Urinary bladder (tissue), 4 donors: ENCODE measurements around the gene RNF13. TPM values are rescaled to one million over a fixed set of nuclear protein-coding genes. Genes with fewer than 3 reads are reported as not detected.
"Not testable (repeated sequence)": the region's sequence is repeated elsewhere in the genome, so short reads cannot be mapped to it uniquely, and the experiment has no call there.

Experiments
- DNase-seq: peaks from one replicate; pipeline ENCODE4 v3.0.0-alpha.2; 2015; ENCODE audit errors: extremely low spot score
- H3K27ac ChIP-seq: one replicate; pipeline ENCODE4 v1.5.1; 2013; ENCODE audit warnings: low read depth, mild to moderate bottlenecking, moderate library complexity
- H3K36me3 ChIP-seq: one replicate; pipeline ENCODE4 v1.6.1; 2013; ENCODE audit warnings: mild to moderate bottlenecking, moderate library complexity; ENCODE audit not compliant: insufficient read depth
- H3K4me1 ChIP-seq: one replicate; pipeline ENCODE4 v1.6.1; 2013; ENCODE audit warnings: mild to moderate bottlenecking, moderate library complexity; ENCODE audit not compliant: insufficient read depth
- H3K4me3 ChIP-seq: one replicate; pipeline ENCODE4 v1.5.1; 2013; ENCODE audit warnings: low read depth, low read length
- WGBS: extraction: QIAGEN DNeasy Blood & Tissue Kit; methylation state at CpG from one replicate; pipeline ENCODE4 v1.1.7; 2013; 5-methylcytosine and 5-hydroxymethylcytosine counted together
- polyA plus RNA-seq: library from polyadenylated mRNA; stranded (reverse); fragments of 200-250 nt; gene quantifications from one replicate; pipeline ENCODE4 v1.2.3, GENCODE V29; 2013
- total RNA-seq: library from RNA; depleted of rRNA; stranded (reverse); fragments of >200 nt; gene quantifications from one replicate; pipeline ENCODE4 v1.2.3, GENCODE V29; 2014
- donor health status: healthy with polysubstance abuse.
- donor health status: healthy.

The RNF13 gene
- total and polyA plus RNA-seq, 2 donors = 74.8 to 162 TPM

DNA sequence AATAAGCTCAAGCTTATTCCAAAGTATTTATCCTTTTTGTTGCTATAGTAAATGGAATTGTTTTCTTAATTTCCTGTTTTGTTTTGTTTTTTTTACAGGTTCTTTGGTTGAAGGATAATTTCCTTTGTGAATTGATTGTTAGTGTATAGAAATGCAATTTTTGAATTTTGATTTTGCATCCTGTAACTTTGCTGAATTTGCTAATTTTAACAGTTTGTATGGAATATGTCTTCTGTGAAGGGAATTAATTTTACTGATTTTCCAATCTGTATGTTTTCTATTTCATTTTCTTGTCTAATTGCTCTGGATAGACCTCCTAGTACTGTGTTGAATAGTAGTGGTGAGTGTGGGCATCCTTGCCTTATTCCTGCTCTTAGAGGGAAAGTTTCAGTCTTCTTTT is 129.4 kb downstream of the RNF13 start:
- H3K36me3 ChIP-seq = peaks cover 2% of the 10 kb centered on the region
- no peak for DNase-seq

DNA sequence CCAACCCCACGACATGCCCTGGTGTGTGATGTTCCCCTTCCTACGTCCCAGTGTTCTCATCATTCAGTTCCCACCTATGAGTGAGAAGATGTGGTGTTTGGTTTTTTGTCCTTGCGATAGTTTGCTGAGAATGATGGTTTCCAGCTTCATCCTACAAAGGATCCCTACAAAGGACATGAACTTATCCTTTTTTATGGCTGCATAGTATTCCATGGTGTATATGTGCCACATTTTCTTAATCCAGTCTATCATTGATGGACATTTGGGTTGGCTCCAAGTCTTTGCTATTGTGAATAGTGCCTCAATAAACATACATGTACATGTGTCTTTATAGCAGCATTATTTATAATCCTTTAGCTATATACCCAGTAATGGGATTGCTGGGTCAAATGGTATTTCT is 131.0 kb downstream of the RNF13 start:
- H3K4me1 ChIP-seq, H3K36me3 ChIP-seq, H3K4me3 ChIP-seq, DNase-seq, H3K27ac ChIP-seq: not testable (repeated sequence)
- 98% methylated on average over 3 of the region's 3 CpGs for WGBS

More for the DNA sequence above, 129.4 kb downstream of the RNF13 start:
- Histone ChIP-seq H3K4me3 (no peak overlapping the region), H3K4me1 (no peaks in the 10 kb centered on the region), H3K27ac (no peak overlapping the region)

DNA sequence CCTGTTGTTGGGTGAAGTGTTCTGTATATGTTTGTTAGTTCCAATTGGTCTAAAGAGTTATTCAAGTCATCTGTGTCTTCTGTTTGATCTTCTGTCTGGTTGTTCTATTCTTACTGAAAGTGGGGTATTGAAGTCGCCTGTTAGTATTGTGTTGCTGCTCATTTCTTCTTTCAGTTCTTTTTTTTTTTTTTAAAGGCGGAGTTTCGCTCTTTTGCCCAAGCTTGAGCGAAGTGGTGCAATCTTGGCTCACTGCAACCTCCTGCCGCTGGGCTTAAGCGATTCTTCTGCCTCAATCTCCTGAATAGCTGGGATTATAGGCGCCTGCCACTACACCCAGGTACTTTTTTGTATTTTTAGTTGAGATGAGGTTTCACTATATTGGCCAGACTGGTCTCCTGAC is 134.2 kb downstream of the RNF13 start:
- Histone ChIP-seq H3K36me3 (no peaks in the 10 kb centered on the region), H3K27ac (no peak overlapping the region), H3K4me3 (no peak overlapping the region), H3K4me1 (no peaks in the 10 kb centered on the region)
- 98% methylated on average over 7 of the region's 7 CpGs for WGBS
- no peak for DNase-seq

DNA sequence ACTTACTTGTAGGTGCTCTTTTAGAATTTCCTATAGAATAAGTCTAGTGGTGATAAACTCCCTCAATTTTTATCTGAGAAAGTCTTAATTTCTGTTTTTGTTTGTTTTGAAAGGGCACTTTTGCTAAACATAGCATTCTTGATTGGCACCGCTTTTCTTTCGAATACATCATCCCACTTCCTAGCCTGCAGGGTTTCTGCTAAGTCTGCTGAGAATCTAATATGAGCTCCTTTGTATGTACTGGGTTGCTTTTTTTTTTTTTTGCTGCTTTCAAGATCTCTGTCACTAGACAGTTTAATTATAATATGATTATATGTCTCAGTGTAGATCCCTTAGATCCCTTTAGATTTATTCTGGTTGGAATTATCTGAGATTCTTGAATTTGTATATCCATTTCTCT is 136.2 kb downstream of the RNF13 start:
- Histone ChIP-seq H3K4me1 (no peaks in the 10 kb centered on the region), H3K27ac (no peak overlapping the region), H3K4me3 (no peak overlapping the region), H3K36me3 (no peaks in the 10 kb centered on the region)
- no peak for DNase-seq
- WGBS = 99% methylated on average over 2 of the region's 2 CpGs

DNA sequence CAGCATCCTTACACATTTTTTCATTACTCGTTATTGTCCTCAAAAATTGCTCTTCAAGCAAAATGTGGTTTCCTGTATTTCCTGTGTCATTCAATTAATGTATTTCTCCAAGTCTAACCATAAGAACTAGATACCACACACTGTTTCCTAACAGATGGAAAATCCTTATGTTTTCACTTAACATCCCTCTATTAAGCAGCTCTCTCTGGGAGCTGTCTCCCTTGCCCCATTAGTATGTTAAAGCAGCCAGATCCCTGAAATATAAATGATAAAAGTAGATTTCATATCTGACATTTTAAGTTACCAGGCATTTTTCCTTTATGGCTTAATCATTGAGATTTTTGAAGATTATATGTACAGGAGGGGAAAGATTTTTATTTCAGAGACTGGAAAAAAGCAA is 141.8 kb downstream of the RNF13 start:
- no peak for DNase-seq
- Histone ChIP-seq H3K4me3 (no peak overlapping the region), H3K36me3 (no peaks in the 10 kb centered on the region), H3K27ac (no peak overlapping the region), H3K4me1 (no peaks in the 10 kb centered on the region)
- 54% methylated on average over 1 of the region's 1 CpG for WGBS

DNA sequence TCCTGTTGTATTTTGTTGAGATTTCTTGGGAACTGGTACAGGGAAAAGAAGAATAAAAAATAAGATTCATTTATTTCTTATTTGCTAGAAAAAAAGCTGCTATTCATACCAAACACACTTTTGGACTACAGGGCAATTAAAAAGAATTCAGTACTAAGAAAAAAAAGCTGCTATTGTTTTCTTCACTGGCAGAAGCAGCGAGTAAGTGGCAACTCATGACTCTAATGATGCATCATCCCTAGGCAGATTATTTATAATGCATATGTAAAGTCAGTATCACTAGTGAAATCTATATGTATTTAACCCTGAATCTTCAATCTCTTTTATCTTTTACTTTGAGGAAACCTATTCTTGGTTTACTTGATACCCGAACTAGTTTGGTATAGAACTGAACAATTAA is 142.4 kb downstream of the RNF13 start:
- Histone ChIP-seq H3K27ac (no peak overlapping the region), H3K4me1 (no peaks in the 10 kb centered on the region), H3K4me3 (no peak overlapping the region), H3K36me3 (no peaks in the 10 kb centered on the region)
- no peak for DNase-seq
- WGBS = 83% methylated on average over 2 of the region's 2 CpGs

DNA sequence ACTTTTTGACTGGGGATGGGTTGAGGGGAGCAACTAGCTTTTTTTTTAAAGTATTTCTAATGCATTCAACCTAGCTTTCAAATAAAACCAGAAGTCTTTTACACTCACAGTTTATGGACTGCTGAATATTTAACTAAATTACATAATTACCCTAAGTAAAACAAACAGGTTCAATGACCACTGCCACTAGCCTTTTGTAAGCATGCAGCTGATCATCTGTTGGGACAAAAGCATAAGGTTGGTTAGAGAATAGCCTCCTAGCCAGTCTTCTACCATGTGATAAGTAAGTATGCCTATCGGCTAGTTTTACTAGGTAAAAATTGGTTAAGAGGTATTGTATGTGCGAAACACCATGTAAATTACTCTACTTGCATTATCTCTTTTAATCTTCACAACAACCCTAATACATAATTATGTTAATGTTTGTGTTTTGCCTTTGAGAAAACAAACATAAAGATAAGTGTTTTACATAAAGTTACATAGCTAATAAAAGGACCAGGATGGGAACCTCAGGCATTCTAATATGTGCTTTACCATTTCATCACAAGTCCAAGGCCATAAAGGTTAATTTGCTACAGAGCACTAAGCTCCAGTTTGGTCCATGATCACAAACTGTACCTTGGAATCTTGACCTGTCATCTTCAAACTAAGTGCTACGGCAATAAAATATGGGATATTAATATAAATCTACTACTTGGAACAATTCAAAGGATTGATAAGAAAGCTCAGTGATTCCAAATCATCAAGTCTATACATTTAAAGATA is 144.5 kb downstream of the RNF13 start:
- no peak overlapping the region for H3K4me3 ChIP-seq
- no peak for DNase-seq
- no peaks in the 10 kb centered on the region for H3K36me3 ChIP-seq
- WGBS = 96% methylated on average over 3 of the region's 3 CpGs
- H3K4me1 ChIP-seq = no peaks in the 10 kb centered on the region
- no peak overlapping the region for H3K27ac ChIP-seq

DNA sequence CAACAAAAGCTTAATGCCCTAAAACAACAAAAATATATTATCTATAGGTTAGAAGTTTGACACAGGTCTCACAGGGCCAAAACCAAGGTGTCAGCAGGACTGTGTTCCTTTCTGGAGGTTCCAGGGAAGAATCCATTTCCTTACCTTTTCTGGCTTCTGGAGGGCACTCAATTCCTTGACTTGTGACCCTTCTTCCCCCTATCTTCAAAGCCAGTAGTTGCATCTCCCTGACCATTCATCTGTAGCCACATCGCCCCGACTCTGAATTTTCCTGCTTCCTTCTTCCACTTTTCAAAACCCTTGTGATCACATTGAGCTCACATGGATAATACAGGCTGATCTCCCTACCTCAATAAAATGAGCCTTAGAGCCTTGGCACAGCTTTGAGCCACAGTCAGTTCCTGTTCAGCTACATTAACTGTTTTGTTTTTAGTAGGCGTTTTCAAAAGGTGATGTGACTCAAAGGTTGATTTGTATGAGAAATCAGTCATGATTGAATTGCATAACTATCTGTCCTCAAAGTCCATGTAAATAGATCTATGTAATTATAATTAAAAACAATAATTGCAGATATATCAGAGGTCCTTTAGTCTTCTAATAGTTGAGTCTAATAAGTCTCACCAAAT is 145.3 kb downstream of the RNF13 start:
- Histone ChIP-seq H3K36me3 (no peaks in the 10 kb centered on the region), H3K27ac (no peak overlapping the region), H3K4me3 (no peak overlapping the region), H3K4me1 (no peaks in the 10 kb centered on the region)
- no peak for DNase-seq
- 87% methylated on average over 3 of the region's 3 CpGs for WGBS

DNA sequence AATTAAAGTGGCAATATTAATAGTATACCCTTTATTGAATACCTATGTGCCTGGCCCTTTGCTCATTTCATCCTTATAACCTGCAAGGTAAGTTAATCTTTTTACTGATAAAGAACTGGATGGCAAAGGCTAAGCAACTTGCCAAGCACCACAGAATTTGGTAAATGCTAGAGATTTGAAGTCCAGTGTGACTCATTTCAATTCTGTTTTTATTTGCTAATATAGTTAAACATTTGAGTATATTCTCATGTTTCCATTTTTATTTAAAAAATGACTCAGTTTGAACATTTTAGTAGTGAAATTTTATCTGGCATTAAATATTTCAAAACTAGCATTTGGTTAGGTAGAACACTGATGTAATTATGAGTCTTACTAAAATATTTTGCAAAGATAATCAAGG is 146.4 kb downstream of the RNF13 start:
- Histone ChIP-seq H3K4me3 (no peak overlapping the region), H3K27ac (no peak overlapping the region), H3K36me3 (no peaks in the 10 kb centered on the region), H3K4me1 (no peaks in the 10 kb centered on the region)
- no peak for DNase-seq

DNA sequence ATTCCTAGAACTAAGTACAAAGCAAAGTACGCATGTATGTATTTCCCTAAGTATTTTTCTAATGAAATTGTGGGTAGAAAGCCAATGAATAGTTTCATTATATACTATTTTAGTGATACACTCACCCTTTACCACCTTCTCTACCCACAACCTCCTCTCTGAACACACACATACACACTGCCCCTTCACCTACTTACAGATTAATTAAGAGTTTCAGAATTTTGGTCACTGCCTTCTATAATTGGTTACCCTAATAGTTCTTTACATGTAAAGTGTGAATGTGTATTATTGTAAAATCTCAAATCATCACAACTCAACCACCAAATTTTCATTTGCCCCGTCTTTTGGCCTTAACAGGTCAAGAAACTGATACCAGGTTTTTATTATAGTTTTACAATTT is 150.5 kb downstream of the RNF13 start:
- no peak overlapping the region for H3K27ac ChIP-seq
- no peaks in the 10 kb centered on the region for H3K4me1 ChIP-seq
- no peak overlapping the region for H3K4me3 ChIP-seq
- 69% methylated on average over 2 of the region's 2 CpGs for WGBS
- no peaks in the 10 kb centered on the region for H3K36me3 ChIP-seq
- DNase-seq = no peak

DNA sequence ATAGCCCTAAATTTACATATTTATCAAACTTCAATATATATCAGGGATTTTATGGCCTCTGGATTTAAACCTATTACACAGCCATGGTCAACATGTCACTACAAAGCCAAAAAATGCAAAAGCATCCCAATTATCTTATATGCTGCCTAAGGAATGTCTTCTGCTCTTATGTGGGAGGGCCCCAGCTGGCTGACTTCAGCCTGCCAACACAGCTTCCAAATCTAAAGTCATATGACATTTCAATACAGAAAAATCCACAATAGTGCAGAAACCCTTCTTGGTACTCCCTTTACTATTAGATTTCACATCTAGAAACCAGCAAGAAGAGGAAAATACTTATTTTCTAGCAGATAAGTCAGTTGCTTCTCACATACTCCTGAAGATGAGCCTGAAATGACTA is 151.3 kb downstream of the RNF13 start:
- no peak overlapping the region for H3K27ac ChIP-seq
- H3K36me3 ChIP-seq = no peaks in the 10 kb centered on the region
- no peak overlapping the region for H3K4me3 ChIP-seq
- no peak for DNase-seq
- no peaks in the 10 kb centered on the region for H3K4me1 ChIP-seq

DNA sequence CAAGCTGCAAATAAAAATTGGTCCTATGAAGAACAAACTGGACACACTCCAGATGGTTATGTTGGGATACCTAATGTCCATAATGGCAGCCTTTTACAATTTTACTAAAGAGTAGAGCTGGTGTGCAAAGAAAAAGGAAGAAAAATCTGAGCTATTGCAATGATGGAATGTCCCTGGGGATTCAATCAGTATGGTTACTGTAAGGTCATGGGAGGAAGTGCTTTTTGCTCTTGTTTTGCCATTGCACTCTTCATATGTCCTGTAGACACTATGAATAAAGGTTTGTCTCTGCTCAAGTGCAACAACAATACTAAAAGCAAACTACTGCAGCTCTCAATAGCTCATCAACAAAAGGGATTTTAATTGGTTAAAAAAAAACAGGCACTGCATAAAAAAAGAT is 152.3 kb downstream of the RNF13 start:
- H3K4me1 ChIP-seq = no peaks in the 10 kb centered on the region
- H3K4me3 ChIP-seq = no peak overlapping the region
- no peak for DNase-seq
- no peak overlapping the region for H3K27ac ChIP-seq
- H3K36me3 ChIP-seq = no peaks in the 10 kb centered on the region

DNA sequence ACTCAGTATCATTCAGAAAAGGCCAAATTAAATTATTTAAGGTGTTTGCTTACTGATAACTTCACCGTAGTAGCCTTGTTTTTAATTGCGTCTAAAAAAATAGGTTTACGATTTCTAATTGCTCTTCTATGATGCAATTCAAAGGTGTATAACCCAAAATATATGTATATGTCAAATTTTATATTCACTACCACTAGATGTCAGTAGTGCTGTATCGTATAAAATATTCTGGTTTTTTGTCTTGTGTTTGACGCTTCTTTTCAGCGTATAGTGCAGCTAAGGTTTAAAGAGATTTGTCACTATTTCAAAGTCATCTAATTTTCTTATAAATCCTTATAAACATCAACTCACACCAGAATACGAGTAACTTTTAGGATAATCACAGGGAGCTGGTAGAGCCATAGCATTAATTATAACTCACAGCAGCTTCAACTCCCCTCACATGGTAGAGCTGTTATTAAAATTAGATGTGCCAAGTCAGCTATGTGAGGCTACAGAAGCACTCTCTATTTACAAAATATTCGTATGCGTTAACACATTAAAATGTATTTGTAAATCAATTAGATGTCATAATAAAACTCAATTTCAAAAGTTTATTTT is 154.2 kb downstream of the RNF13 start:
- no peak overlapping the region for H3K27ac ChIP-seq
- no peak for DNase-seq
- WGBS = 17% methylated on average over 9 of the region's 9 CpGs
- H3K4me1 ChIP-seq = no peaks in the 10 kb centered on the region
- no peak overlapping the region for H3K4me3 ChIP-seq
- H3K36me3 ChIP-seq = no peaks in the 10 kb centered on the region

DNA sequence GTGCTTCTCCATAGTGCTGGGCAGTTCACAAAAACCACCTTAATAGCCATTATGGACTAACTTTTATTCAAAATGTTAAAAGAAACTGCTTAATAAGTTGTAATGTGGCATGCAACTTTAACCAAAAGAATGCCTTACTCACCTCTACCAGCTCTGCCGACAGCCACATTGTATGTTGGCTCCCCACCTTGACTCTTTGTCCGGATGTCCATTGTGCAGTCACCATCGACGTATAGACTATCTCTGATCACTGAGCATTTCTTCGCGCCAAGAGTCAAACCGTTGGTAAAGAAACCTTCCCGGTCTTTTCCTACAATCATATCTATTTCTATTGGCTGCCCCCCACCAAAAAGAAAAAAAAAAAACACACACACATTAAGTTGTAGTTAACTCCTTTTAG is 155.2 kb downstream of the RNF13 start:
- H3K4me3 ChIP-seq = no peak overlapping the region
- no peak overlapping the region for H3K27ac ChIP-seq
- DNase-seq = no peak
- 51% methylated on average over 8 of the region's 8 CpGs for WGBS
- no peaks in the 10 kb centered on the region for H3K4me1 ChIP-seq
- no peaks in the 10 kb centered on the region for H3K36me3 ChIP-seq
